NCI-H460 (cell line): Measurements from ENCODE around the gene PACSIN2. TPM values are rescaled to one million over a fixed set of nuclear protein-coding genes. Genes with fewer than 3 reads are reported as not detected.

Experiments
- DNase-seq: peaks from one replicate; pipeline ENCODE4 v3.0.0-alpha.2; 2016; ENCODE audit warnings: low read depth; ENCODE audit errors: extremely low read depth
- total RNA-seq: library from RNA; depleted of rRNA; stranded (reverse); fragments of >200 nt; shearing (Covaris generic); gene quantifications from 2 replicates; pipeline ENCODE4 v1.2.3, GENCODE V29; 2014

The PACSIN2 gene
- total RNA-seq, 1 experiment from 2014 or later: 29.9 TPM

- DNase-seq: no peak
Observed at GRCh38 chr22:42994276-42994916, 20.6 kb downstream of the PACSIN2 start.

GRCh38 chr22:42993651-42994275, 21.2 kb downstream of the PACSIN2 start:
- DNase-seq: no peak

GRCh38 chr22:42992886-42993479, 22.0 kb downstream of the PACSIN2 start:
- DNase-seq: no peak

DNA sequence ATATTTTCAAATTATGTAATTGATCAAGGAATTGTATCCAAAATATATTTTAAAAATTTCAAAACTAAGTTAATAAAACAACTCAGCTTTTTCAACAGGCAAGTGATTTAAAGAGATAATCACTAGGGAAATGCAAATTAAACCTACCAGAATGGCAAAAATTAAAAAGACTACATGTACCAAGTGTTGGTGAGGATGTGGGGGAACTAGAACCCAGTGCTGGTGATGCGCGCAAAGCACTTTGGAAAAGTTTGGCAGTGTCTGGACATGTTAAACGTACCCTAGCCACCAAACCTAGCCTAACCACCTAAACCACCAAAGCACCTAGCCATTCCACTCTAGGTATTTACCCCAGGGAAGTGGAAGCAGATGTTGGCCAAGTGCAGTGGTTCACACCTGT, 22.9 kb downstream of the PACSIN2 start:
- DNase-seq: no peak

- no peak for DNase-seq
Observed at GRCh38 chr22:42991010-42991651, 23.8 kb downstream of the PACSIN2 start.

DNA sequence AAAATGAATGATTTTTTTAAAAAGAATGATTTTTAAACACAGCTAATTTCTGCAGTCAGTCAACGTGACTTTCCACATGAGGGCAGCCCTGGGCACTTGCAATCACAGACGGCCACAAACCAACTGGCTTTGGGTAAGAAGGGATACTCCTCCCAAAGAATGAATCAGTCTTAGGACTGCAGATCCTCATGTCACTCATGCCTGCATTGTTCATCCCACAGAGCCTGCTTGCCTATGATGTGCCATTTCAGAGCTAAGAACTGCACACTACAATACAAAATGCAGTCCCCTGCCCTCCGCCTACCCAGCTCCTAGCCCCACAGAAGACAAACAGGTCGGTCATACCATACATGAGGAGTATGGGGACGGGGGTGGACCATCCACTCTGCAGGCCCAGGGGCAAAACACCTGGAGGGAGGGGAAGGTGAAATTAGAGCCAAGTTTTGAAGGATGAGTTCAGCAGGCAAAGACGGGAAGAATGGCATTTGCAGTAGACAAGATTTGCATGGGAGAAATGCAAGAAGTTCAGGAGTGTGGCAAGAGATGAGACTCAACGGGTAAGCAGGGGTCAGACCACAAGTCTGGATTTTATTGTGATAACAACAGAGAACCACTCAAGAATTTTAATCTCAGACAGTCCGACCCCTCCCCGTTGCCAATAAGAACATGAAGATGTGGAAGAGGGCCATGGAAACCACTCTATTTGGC, 24.7 kb downstream of the PACSIN2 start:
- peak; percentile 52 for DNase-seq

DNA sequence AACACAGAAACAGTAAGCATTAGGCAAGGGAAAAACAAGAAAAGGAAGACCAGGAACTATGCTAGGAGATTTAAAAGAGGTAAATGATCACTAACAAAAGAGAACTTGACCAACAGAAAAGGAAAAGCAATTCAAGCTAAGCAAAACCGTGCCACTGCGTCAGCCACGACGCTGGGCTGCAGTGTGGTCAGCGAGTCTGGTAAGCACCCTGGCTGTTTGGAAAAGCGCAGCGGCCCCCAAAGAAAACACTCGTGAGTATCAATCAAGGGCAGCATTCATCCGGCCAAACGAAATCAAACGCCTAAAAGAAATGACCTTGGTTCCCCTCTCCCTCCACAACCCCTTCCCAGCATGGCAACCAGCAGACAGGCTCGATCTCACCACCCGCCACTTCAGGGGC, 28.8 kb downstream of the PACSIN2 start:
- DNase-seq: no peak

- no peak for DNase-seq
Observed at GRCh38 chr22:42985531-42985905, 29.4 kb downstream of the PACSIN2 start.

DNA sequence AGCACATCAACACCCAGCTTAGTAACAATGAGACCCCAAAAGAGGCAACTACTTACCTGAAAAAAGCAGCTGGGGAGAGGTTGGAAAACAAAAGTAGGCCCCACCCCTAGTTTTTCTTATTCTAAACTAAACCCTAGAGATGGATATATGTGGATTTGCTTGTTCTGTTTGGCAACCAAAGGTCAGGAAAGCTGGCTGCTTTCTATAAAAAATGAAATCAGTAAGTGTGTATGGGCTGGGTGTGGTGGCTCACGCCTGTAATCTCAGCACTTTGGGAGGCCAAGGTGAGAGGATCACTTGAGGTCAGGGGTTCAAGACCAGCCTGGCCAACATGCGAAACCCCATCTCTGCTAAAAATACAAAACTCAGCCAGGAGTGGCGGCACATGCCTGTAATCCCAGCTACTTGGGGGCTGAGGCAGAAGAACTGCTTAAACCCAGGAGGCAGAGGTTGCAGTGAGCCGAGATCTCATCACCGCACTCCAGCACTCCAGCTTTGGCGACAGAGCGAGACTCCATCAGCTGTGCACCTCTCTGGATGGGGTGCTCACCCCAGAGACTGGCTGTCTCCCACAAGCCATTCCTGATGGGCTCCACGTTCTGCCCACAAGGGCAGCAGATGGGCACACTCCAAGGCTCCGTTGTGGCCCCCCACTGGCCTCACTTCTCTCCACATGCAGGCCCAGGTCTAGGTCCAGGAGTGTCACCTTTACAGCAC, 30.0 kb downstream of the PACSIN2 start:
- DNase-seq: no peak

- DNase-seq: no peak
Observed at GRCh38 chr22:42984397-42984796, 30.6 kb downstream of the PACSIN2 start.

GRCh38 chr22:42983470-42983869, 31.5 kb downstream of the PACSIN2 start:
- no peak for DNase-seq

GRCh38 chr22:42979606-42980005, 35.3 kb downstream of the PACSIN2 start:
- no peak for DNase-seq

DNA sequence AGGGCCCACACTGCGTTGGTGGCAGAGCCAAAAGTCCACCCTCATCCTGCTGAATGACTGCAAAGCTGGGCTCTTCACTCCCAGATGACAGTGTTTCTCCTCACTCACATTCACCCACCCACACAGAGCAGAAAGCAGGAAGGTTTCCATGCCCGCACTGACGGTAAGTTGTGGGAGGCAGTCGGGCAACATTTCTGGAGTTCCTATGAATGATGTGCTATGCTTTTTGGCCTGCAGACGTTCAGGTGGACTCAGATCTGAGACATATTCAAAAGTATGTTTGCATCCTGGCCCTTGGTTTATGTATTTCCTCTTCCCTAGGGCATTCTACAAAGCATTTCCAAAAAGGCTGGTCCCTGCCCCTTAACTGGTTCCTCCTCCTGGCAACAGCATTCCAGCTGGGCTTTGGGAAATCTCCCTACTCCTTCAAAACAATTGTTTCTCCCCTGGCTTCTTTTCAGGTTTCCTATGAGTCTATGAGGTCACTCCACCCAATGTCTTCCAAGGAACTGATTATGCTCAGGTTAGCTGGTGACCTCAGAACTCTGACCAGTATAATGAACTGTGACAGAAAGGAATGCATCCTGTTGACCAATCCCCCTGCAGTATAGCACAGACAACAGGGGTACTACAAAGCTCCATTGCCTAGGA, 36.4 kb downstream of the PACSIN2 start:
- no peak for DNase-seq

DNA sequence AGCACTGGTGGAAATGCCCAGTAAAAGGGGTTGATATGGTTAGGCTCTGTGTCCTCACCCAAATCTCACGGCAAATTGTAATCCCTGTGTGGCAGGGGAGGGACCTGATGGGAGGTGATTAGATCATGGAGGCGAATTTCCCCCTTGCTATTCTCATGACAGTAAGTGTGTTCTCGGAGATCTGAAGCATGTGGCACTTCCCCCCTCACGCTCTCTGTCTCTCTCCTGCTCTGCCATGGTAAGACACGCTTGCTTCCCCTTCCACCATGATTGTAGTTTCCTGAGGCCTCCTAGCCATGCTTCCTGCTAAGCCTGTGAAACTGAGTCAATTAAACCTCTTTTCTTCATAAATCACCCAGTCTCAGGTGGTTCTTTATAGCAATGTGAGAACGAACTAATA, 37.4 kb downstream of the PACSIN2 start:
- no peak for DNase-seq

GRCh38 chr22:42976217-42976933, 38.6 kb downstream of the PACSIN2 start:
- DNase-seq: no peak

DNA sequence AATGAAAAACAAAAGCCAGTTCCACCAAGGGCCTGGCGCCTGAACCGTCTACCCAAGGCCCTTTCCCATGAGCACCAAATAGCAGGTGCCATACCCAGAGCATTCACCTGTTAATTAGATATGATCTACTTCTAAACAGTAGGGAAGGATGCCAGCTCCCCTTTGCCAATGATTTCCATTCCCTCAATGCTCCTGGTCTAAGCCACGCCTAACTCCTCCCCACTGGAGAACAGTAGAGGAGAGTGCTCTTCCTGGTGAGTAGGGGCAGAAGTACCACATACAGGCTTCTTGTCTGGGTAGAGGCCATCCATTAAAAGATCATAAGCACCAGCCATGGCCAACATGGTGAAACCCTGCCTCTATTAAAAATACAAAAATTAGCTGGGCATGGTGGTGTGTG, 40.7 kb downstream of the PACSIN2 start:
- DNase-seq: no peak

- no peak for DNase-seq
Observed at GRCh38 chr22:42973536-42973881, 41.4 kb downstream of the PACSIN2 start.

- DNase-seq: no peak
Observed at GRCh38 chr22:42972649-42973535, 42.1 kb downstream of the PACSIN2 start.
